Muscle layer of duodenum (tissue), 2 donors: ENCODE data around the gene KIAA0586.
"Not testable (repeated sequence)": the region's sequence is repeated elsewhere in the genome, so short reads cannot be mapped to it uniquely, and the experiment has no call there.

Experiments
- H3K27ac ChIP-seq: one replicate; pipeline ENCODE4 v1.7.0; 2013; ENCODE audit warnings: mild to moderate bottlenecking, low read length
- H3K27me3 ChIP-seq: one replicate; pipeline ENCODE4 v1.7.0; 2013; ENCODE audit warnings: low read depth, mild to moderate bottlenecking, control low read depth, low read length
- H3K36me3 ChIP-seq, 2 donors: one replicate each; pipeline ENCODE4 v1.7.0; 2013; ENCODE audit warnings: low read length in 2 of 2, control low read depth in 1 of 2, mild to moderate bottlenecking in 1 of 2; ENCODE audit not compliant: insufficient read depth in 2 of 2, control insufficient read depth in 1 of 2
- H3K4me1 ChIP-seq, 2 donors: one replicate each; pipeline ENCODE4 v1.7.0; 2013; ENCODE audit warnings: low read length in 2 of 2, mild to moderate bottlenecking in 2 of 2, control low read depth in 1 of 2, moderate library complexity in 1 of 2; ENCODE audit not compliant: insufficient read depth in 2 of 2, control insufficient read depth in 1 of 2
- H3K4me3 ChIP-seq, 2 donors: one replicate each; pipeline ENCODE4 v1.7.0; 2013; ENCODE audit warnings: low read length in 2 of 2, low read depth in 1 of 2, mild to moderate bottlenecking in 1 of 2
- H3K9me3 ChIP-seq, 2 donors: one replicate each; pipeline ENCODE4 v1.7.0; 2013; ENCODE audit warnings: low read length in 2 of 2, control low read depth in 1 of 2, mild to moderate bottlenecking in 1 of 2; ENCODE audit not compliant: control insufficient read depth in 1 of 2
- donor health status: healthy.

The KIAA0586 gene

DNA sequence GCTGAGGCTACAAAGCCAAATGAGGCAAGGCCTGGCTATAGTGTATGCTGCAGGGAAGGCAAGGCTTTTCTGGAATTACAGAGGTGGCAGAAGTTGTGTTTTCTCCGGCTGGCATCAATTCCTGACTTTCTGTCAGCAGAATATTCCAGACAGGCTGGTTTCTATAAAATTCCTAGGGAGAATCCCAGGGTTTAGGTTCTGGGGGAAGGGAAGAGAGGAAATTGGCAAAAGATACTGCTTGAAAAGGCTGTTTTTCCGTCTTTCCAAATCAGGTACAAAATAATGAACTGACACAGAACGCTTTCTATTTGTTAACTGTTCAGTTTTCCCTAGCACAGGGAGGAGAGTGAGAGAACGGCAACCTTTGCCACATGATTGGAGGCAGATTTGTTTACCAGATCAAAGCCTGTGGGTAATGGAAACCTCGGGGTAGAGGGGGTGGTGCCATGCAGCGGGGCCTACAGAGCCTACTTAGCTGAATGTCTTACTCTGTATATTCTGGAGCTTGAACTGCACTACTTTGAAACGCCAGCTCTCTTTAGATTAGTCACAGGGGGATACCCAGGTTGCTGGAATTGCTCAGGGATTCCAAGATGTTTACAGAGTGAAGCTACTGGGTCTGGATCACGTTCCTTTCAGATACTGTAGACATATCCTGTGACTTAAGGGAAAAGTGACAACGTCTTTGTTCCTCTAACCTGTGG, 144.4 kb downstream of the KIAA0586 start:
- peak overlapping the region; percentile 46 for H3K27ac ChIP-seq
- no peak overlapping the region for H3K4me3 ChIP-seq

DNA sequence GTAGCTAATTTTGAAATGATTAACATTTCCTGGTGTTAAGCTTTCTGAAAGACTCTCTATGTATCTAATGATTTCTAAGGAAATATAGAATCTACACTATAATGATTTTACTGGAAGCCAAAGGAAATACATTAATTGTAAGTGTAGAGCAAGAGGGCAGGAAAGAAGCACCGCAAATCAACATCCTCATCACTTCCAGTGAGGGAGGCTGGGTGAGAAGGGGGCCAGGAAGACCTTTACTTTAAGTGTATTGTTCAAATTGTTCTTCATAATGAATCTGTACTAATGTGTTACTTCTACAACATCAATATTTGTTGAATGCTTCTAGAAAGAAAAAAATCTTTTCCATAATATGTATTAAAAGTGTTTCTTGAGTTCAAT, 144.9 kb downstream of the KIAA0586 start:
- H3K36me3 ChIP-seq, result no peaks in the 10 kb centered on the region

More for the DNA sequence above, 144.4 kb downstream of the KIAA0586 start:
- Histone ChIP-seq H3K9me3 (no peaks in the 10 kb centered on the region), H3K27me3 (no peaks in the 10 kb centered on the region), H3K36me3 (no peaks in the 10 kb centered on the region), H3K4me1 (peaks cover 0 to 14% of the 10 kb centered on the region in 2 donors)

DNA sequence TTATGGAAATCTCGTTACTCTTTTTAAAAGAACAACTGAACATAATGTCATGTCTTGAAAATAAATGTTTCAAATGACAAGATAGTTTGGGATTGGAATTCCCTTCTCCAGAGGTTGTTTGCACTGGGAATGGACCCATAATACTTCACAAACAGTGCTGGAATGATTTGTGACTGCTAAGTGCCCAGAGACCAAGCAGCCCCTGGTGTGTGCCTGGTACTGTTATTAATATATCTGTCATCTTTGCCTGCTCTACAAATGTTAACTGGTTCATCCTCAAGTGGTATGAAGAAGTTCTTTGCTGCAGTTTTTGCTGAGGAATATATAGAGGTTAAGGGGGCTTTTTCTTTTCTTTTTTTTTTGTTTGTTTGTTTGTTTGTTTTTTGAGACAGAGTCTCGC, 145.3 kb downstream of the KIAA0586 start:
- Histone ChIP-seq H3K27ac (no peak overlapping the region), H3K4me3 (no peak overlapping the region), H3K36me3 (no peaks in the 10 kb centered on the region), H3K27me3 (no peaks in the 10 kb centered on the region), H3K4me1 (peaks cover 0 to 14% of the 10 kb centered on the region in 2 donors), H3K9me3 (no peaks in the 10 kb centered on the region)

More for the DNA sequence above, 144.9 kb downstream of the KIAA0586 start:
- H3K4me1 ChIP-seq, result peaks cover 0 to 14% of the 10 kb centered on the region in 2 donors
- no peaks in the 10 kb centered on the region for H3K27me3 ChIP-seq
- H3K4me3 ChIP-seq, result no peak overlapping the region
- no peaks in the 10 kb centered on the region for H3K9me3 ChIP-seq
- no peak overlapping the region for H3K27ac ChIP-seq

DNA sequence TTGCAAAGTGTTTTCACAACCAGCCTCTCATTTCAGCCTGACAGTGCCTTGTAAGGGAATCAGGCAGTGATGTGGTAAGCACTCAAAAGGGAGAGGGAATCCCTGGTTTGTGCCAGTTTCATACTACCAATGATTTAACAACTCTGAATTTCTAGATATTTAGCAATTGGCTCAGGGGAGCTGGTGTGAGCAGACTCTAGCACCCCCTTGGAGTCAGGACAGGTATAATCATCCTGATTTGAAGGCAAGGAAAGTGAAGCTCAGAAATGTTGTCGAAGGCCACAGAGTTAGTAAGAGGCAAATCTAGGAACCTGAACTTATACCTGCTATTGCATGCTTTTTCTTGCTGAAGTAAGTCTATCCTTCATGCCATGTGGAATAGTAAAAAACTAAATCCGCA, 147.1 kb downstream of the KIAA0586 start:
- Histone ChIP-seq H3K36me3 (no peaks in the 10 kb centered on the region), H3K9me3 (no peaks in the 10 kb centered on the region), H3K27me3 (no peaks in the 10 kb centered on the region), H3K4me1 (peaks cover 0 to 14% of the 10 kb centered on the region in 2 donors), H3K27ac (no peak overlapping the region), H3K4me3 (no peak overlapping the region)

DNA sequence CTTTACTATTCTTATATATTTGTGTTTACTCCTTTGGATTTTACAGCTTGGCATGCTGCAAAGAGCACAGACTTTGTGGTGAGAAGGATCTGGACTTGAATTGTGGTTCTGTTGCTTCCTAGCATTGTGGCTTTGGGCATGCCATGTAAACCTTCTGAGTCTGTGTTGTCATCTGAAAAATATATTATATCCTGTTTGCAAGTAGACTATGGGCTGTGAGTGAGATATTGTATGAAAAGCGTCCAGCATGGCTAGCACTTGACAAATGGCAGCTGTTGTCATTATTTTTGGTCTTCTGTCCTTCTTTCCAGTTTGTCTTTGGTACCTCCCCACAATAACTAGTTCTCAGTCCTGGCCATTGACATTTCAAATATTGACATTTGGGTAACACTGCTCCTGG, 148.4 kb downstream of the KIAA0586 start:
- H3K27ac ChIP-seq, result no peak overlapping the region
- H3K4me3 ChIP-seq, result no peak overlapping the region
- no peaks in the 10 kb centered on the region for H3K36me3 ChIP-seq
- no peaks in the 10 kb centered on the region for H3K27me3 ChIP-seq
- H3K4me1 ChIP-seq, result peaks cover 0 to 14% of the 10 kb centered on the region in 2 donors
- H3K9me3 ChIP-seq, result no peaks in the 10 kb centered on the region

DNA sequence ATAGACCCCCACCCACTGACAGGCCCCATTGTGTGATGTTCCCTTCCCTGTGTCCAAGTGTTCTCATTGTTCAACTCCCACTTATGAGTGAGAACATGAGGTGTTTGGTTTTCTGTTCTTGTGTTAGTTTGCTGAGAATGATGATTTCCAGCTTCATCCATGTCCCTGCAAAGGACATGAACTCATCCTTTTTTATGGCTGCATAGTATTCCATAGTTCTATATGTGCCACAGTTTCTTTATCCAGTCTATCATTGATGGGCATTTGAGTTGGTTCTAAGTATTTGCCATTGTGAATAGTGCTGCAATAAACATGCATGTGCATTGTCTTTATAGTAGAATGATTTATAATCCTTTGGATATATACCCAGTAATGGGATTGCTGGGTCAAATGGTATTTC, 152.5 kb downstream of the KIAA0586 start:
- not testable (repeated sequence) for H3K4me3 ChIP-seq, H3K27me3 ChIP-seq, H3K4me1 ChIP-seq, H3K9me3 ChIP-seq, H3K27ac ChIP-seq, H3K36me3 ChIP-seq

DNA sequence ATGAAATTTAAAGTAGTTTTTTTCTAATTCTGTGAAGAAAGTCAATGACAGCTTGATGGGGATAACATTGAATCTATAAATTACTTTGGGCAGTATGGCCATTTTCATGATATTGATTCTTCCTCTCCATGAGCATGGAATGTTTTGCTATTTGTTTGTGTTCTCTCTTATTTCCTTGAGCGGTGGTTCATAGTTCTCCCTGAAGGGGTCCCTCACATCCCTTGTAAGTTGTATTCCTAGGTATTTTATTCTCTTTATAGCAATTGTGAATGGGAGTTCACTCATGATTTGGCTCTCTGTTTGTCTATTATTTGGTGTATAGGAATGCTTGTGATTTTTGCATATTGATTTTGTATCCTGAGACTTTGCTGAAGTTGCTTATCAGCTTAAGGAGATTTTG, 153.9 kb downstream of the KIAA0586 start:
- H3K36me3 ChIP-seq, H3K9me3 ChIP-seq, H3K27ac ChIP-seq, H3K27me3 ChIP-seq, H3K4me1 ChIP-seq, H3K4me3 ChIP-seq: not testable (repeated sequence)

GRCh38 chr14:58584383-58584782, 156.9 kb downstream of the KIAA0586 start:
- Histone ChIP-seq H3K27ac (no peak overlapping the region), H3K27me3 (no peaks in the 10 kb centered on the region), H3K36me3 (no peaks in the 10 kb centered on the region), H3K4me3 (no peak overlapping the region), H3K9me3 (no peaks in the 10 kb centered on the region), H3K4me1 (peaks cover 0 to 6% of the 10 kb centered on the region in 2 donors)

DNA sequence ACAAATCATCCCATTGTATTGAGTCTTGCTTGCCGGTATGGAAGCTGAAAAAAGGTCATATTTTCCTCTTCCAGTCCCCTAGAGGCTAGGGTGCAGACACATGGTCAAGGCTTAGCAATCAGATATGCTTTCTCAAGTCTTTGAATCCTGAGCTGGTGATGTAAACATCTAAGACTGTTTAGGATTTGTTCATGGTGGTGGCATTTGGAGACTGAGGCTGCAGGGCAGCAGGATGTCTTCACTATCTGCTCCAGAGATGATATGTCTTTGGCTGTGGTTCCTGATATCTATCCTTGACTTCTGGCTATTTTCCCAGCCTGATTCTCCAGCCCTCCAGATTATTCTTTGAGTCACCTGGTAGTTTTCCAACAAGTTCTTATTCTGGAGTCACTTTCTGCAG, 159.8 kb downstream of the KIAA0586 start:
- Histone ChIP-seq H3K4me1 (peaks cover 0 to 6% of the 10 kb centered on the region in 2 donors), H3K9me3 (no peaks in the 10 kb centered on the region), H3K27ac (no peak overlapping the region), H3K4me3 (no peak overlapping the region), H3K27me3 (no peaks in the 10 kb centered on the region), H3K36me3 (no peaks in the 10 kb centered on the region)

DNA sequence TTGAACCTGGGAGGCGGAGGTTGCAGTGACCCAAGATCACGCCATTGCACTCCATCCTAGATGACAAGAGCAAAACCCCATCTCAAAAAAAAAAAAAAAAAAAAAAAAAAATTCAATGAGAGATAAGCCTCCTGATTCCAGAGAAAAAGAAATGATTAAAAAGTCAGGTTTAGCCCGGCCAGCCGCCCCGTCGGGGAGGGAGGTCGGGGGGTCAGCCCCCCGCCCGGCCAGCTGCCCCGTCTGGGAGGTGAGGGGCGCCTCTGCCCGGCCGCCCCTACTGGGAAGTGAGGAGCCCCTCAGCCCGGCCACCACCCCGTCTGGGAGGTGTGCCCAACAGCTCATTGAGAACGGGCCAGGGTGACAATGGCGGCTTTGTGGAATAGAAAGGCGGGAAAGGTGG, 160.8 kb downstream of the KIAA0586 start:
- H3K27ac ChIP-seq, H3K4me1 ChIP-seq, H3K4me3 ChIP-seq, H3K27me3 ChIP-seq, H3K9me3 ChIP-seq, H3K36me3 ChIP-seq: not testable (repeated sequence)

GRCh38 chr14:58593977-58594376, 166.5 kb downstream of the KIAA0586 start:
- Histone ChIP-seq H3K4me1 (no peaks in the 10 kb centered on the region), H3K9me3 (no peaks in the 10 kb centered on the region), H3K36me3 (no peaks in the 10 kb centered on the region), H3K27ac (no peak overlapping the region), H3K27me3 (no peaks in the 10 kb centered on the region), H3K4me3 (no peak overlapping the region)

DNA sequence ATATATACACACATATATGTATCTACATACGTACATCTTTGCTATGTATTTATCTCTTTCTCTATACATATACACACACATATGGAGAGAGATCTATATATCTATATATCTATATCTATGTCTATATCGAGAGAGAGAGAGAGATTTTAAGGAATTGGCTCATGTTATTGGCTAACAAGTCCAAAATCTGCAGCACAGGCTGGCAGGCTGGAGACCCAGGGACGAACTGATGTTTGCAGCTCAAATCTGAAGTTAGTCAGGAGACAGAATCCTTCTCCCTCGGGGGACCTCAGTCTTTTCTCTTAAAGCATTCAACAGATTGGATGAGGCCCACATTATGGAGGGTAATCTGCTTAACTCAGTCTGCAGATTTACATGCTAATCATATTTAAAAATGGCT, 169.5 kb downstream of the KIAA0586 start:
- H3K4me3 ChIP-seq, result no peak overlapping the region
- H3K36me3 ChIP-seq, result no peaks in the 10 kb centered on the region
- no peaks in the 10 kb centered on the region for H3K4me1 ChIP-seq
- H3K27me3 ChIP-seq, result no peaks in the 10 kb centered on the region
- H3K9me3 ChIP-seq, result no peaks in the 10 kb centered on the region
- H3K27ac ChIP-seq, result no peak overlapping the region
